Stimulated activated CD4-positive, alpha-beta T cell treated with anti-CD3 and anti-CD28 coated beads, Interleukin-2, amount 100 ng/mL, for 4 hours (primary cell): ENCODE data around the gene DVL1.

Source experiments
- DNase-seq: peaks from one replicate; pipeline ENCODE4 v3.0.0-alpha.2; 2020; ENCODE audit warnings: low read depth

DVL1 gene

GRCh38 chr1:1340185-1340584 is 9.0 kb downstream of the DVL1 start:
- DNase-seq: no peak

- DNase-seq: no peak
Measured at GRCh38 chr1:1338278-1338677, 10.9 kb downstream of the DVL1 start.

GRCh38 chr1:1337793-1338147 is 11.4 kb downstream of the DVL1 start:
- DNase-seq: no peak

DNA sequence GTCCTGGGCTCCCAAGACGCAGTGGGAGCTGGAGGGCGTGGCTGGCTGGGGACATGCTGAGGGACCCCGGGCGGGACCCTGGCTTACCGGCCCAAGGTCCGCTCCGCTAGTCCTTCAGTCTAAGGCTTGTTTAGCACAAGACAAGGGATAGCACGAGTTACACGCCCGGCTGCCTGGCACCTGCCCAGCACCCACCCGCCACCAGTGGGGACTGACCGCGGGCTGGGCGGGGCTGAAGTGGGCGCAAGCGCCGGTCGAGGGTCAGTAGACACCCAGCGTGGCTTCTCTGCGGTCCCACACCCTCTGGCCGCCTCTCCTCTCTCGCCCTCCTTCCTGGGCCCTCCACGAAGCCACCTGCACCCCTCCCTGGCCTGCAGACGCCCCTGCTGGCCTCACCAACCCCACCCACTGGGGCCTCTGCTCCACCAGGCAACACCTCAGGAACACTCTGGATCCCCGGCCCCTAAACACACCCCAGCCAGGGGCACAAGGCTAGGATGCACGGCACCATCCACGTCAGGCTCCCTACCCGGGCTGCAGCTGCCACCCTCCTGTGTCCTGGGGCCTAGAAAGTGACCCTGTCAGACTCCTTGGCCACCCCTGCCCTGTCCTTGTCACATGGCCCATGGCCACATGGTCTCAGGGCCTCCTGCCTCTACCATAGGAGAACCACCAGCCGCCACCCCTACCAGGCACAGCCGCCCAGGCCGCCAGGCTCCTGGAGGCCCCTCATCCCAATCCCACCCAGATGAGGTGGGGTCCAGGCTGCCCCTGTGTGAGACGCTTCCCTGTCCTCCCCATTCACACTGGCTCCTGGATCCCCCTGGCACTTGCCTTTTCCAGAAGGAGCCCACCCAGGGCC is 12.1 kb downstream of the DVL1 start:
- no peak for DNase-seq

GRCh38 chr1:1336446-1336845 is 12.8 kb downstream of the DVL1 start:
- DNase-seq: no peak

GRCh38 chr1:1335792-1336248 is 13.4 kb downstream of the DVL1 start:
- no peak for DNase-seq

DNA sequence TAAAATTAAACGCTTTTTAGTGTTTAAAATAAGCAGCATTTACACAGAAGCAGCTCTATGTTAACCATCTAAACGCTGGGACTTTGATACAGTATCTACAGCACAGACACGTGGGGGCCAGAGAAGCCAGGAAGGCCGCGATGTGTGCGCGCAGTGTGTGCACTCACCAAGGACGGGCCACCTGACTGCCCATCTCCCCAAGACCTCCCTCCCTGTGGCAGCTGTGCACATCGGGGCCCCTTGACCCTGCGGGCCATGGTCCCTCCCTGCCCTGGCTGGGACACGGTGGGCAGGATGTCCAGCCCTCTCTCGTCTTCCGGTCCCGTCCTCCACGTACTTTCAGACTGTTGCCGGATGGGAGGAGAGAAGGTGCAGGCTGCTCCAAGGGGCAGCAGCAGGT is 13.9 kb downstream of the DVL1 start:
- DNase-seq: no peak

DNA sequence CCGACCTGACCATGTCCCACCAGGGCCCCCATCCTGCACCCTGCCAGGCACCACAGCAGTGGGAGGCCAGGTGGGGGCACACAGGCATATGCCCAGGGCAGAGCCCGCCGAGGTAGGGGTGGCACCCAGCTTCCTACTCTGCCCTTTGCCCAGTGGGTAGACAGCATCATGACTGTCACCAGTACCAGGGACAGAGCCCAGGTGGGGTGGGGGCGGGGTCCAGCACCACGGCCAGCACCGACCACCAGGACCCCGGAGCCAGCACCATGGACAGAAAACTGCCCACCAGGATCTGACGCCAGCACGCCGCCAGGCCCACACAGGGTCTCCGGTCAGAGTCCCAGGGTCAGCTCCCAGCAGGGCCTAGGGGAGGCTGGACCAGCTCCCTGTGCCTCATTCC is 14.4 kb downstream of the DVL1 start:
- no peak for DNase-seq

- no peak for DNase-seq
Measured at GRCh38 chr1:1333551-1334241, 15.5 kb downstream of the DVL1 start.

GRCh38 chr1:1332774-1333480 is 16.3 kb downstream of the DVL1 start:
- no peak for DNase-seq

DNA sequence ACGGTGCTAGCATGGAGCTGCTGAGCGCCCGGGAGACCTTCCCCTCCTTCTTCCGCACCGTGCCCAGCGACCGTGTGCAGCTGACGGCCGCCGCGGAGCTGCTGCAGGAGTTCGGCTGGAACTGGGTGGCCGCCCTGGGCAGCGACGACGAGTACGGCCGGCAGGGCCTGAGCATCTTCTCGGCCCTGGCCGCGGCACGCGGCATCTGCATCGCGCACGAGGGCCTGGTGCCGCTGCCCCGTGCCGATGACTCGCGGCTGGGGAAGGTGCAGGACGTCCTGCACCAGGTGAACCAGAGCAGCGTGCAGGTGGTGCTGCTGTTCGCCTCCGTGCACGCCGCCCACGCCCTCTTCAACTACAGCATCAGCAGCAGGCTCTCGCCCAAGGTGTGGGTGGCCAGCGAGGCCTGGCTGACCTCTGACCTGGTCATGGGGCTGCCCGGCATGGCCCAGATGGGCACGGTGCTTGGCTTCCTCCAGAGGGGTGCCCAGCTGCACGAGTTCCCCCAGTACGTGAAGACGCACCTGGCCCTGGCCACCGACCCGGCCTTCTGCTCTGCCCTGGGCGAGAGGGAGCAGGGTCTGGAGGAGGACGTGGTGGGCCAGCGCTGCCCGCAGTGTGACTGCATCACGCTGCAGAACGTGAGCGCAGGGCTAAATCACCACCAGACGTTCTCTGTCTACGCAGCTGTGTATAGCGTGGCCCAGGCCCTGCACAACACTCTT is 17.0 kb downstream of the DVL1 start:
- no peak for DNase-seq

DNA sequence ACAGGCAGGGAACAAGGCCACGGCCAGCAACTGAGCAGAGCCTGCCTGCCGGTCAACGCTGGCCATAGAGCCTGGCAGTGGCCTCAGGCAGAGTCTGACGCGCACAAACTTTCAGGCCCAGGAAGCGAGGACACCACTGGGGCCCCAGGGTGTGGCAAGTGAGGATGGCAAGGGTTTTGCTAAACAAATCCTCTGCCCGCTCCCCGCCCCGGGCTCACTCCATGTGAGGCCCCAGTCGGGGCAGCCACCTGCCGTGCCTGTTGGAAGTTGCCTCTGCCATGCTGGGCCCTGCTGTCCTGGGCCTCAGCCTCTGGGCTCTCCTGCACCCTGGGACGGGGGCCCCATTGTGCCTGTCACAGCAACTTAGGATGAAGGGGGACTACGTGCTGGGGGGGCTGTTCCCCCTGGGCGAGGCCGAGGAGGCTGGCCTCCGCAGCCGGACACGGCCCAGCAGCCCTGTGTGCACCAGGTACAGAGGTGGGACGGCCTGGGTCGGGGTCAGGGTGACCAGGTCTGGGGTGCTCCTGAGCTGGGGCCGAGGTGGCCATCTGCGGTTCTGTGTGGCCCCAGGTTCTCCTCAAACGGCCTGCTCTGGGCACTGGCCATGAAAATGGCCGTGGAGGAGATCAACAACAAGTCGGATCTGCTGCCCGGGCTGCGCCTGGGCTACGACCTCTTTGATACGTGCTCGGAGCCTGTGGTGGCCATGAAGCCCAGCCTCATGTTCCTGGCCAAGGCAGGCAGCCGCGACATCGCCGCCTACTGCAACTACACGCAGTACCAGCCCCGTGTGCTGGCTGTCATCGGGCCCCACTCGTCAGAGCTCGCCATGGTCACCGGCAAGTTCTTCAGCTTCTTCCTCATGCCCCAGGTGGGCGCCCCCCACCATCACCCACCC is 17.9 kb downstream of the DVL1 start, which contains the start of gene TAS1R3:
TSS of gene TAS1R3 (plus strand) at position 213 of the 898 bp plus-strand sequence. CDS start at position 279, 66 bp downstream.
- DNase-seq: no peak

GRCh38 chr1:1330366-1331067 is 18.7 kb downstream of the DVL1 start:
- DNase-seq: no peak

DNA sequence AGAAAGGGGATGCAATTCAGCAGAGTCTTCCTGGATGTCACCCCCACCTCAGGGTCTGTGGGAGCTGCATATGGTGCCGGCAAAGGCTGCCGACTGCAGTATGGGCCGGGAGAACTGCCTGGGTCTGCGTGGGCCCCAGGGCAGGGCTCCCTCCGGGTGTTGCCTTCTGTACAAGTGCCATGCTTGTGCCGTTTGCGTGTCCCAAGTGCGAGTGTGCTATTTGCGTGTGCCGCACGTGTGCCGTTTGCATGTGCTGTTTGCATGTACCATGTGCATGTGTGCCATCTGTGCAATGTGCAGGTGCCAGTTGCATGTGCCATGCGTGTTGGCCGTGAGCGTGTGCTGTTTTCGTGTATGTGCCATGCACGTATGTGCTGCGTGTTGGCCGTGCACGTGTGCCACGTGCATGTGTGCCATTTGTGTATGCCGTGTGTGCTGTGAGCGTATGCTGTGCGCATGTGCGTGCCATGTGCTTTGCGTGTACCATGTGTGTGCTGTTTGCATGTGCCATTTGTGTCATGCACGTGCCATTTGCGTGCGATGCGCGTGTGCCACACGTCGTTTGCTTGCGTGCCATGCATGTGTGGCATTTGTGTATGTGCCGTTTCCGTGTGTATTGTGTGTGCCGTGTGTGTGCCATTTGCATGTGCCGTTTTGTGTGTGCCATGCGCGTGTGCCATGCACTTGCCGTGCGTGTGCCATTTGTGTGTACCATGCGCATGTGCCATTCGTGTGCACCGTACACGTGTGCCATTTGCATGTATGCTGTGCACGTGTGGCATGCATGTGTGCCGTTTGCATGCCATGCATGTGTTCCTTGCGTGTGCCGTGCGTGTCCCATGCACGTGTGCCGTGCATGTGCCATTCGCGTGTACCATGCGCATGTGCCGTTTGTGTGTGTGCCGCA is 19.7 kb downstream of the DVL1 start:
- no peak for DNase-seq

GRCh38 chr1:1328254-1328653 is 21.0 kb downstream of the DVL1 start:
- no peak for DNase-seq

DNA sequence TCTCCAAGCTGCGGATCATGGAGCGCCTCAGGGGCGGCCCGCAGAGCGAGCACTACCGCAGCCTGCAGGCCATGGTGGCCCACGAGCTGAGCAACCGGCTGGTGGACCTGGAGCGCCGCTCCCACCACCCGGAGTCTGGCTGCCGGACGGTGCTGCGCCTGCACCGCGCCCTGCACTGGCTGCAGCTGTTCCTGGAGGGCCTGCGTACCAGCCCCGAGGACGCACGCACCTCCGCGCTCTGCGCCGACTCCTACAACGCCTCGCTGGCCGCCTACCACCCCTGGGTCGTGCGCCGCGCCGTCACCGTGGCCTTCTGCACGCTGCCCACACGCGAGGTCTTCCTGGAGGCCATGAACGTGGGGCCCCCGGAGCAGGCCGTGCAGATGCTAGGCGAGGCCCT is 21.9 kb downstream of the DVL1 start:
- no peak for DNase-seq

- DNase-seq: no peak
Measured at GRCh38 chr1:1326075-1326605, 23.1 kb downstream of the DVL1 start.

- DNase-seq: no peak
Measured at GRCh38 chr1:1325288-1326074, 23.7 kb downstream of the DVL1 start.
